Ovary (tissue), 3 donors: ENCODE results near the gene CBR4.

ENCODE experiments used
- CTCF ChIP-seq, 3 donors: fragments of 450-650 bp in 2 of 3; fragments of 200-600 bp in 1 of 3; IDR thresholded peaks; one replicate each; pipeline versions ENCODE4 v1.5.1 to v1.8.0; 2016 to 2022; ENCODE audit warnings: antibody characterized with exemption in 3 of 3, mild to moderate bottlenecking in 1 of 3
- EP300 ChIP-seq: sonication (generic); formaldehyde crosslinking; IDR thresholded peaks from one replicate; pipeline ENCODE4 v1.6.1; 2017; ENCODE audit warnings: antibody characterized with exemption
- POLR2A ChIP-seq: fragments of 450-650 bp; IDR thresholded peaks from one replicate; pipeline ENCODE4 v1.6.1; 2017; ENCODE audit warnings: antibody characterized with exemption, mild to moderate bottlenecking, moderate library complexity
- donor health status: DM: no; HTN: no; CAD: no.

- no peak for TF ChIP-seq CTCF (IDR thresholded peaks at IDR 0.05)
- TF ChIP-seq POLR2A, result no peak
- TF ChIP-seq EP300, result no peak
Measured at GRCh38 chr4:169040559-169041261, 30.7 kb upstream of the CBR4 start.
